Activated CD4-positive, alpha-beta T cell treated with anti-CD3 and anti-CD28 coated beads, Interleukin-2, amount 10 ng/mL, durations not matched to agents 7 days and 5 days (primary cell): Measurements from ENCODE around the gene DYNC1I2. TPM values are rescaled to one million over a fixed set of nuclear protein-coding genes. Genes with fewer than 3 reads are reported as not detected.
"Not testable (repeated sequence)": the region's sequence is repeated elsewhere in the genome, so short reads cannot be mapped to it uniquely, and the experiment has no call there.

Experiments used
- CTCF ChIA-PET: fragments of 350-600 bp; sonication (Branson Sonifier 250); formaldehyde crosslinking; loops from one replicate; lab custom pipeline; 2021; ENCODE audit warnings: antibody characterized with exemption; lab: Charles Lee
- POLR2A ChIA-PET: fragments of 350-600 bp; sonication (Branson Sonifier 250); formaldehyde crosslinking; loops from one replicate; lab custom pipeline; 2021; ENCODE audit warnings: antibody characterized with exemption; lab: Charles Lee
- DNase-seq: peaks from one replicate; pipeline ENCODE4 v3.0.0-alpha.2; 2020
- H3K27ac Mint-ChIP-seq: one replicate; pipeline ENCODE4 v1.8.0; 2021; ENCODE audit warnings: mild to moderate bottlenecking, moderate library complexity, mixed read lengths
- H3K27me3 Mint-ChIP-seq: one replicate; pipeline ENCODE4 v1.8.0; 2021; ENCODE audit warnings: mixed read lengths
- H3K36me3 Mint-ChIP-seq: one replicate; pipeline ENCODE4 v1.8.0; 2021; ENCODE audit warnings: low read depth, mixed read lengths
- H3K4me1 Mint-ChIP-seq: one replicate; pipeline ENCODE4 v1.8.0; 2021; ENCODE audit warnings: mixed read lengths
- H3K4me3 Mint-ChIP-seq: one replicate; pipeline ENCODE4 v1.8.0; 2021; ENCODE audit warnings: mild to moderate bottlenecking, moderate library complexity, mixed read lengths
- H3K9me3 Mint-ChIP-seq: one replicate; pipeline ENCODE4 v1.8.0; 2021; ENCODE audit warnings: mixed read lengths
- total RNA-seq, 2 experiments: library from RNA; stranded (reverse); gene quantifications; one replicate each; pipeline ENCODE4 v1.2.3, GENCODE V29; 2021

DYNC1I2 gene
- total RNA-seq, 2 experiments from 2014 or later = 49.5 to 52.5 TPM

DNA sequence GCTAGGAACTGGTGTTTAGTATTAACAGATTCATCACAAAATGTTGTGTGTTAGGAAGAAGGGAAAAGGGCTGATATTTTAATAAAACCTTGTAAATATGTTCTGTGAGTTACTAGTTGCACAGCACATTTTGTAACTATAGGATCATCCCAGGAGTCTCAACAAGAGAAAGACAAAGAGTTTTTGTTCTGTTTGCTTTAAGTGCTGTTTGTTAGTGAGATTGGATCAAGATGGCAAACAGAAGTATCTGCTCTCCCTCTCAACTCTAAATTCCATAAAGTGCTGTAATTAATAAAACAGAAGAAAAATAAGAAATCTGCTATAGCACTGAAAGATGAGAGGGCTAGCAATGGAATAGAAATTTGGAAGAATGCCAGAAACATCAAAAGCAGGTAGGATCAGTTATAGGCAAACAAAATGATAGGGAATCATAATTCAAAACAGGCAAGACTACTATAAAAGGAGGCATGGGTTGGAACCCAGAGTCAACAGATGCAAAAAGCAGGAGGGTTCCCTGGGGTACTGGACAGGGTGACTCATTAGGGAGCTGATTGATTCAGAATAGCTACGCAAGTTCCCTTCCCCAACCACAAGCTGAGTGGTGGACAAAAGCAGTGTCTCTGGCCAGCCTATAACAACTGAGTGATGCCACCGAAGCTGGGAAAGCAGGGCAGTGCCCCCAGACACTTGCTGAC, 75.8 kb downstream of the DYNC1I2 start:
- peaks cover 53% of the 10 kb centered on the region for H3K36me3 Mint-ChIP-seq
- no peak overlapping the region for H3K27ac Mint-ChIP-seq
- H3K4me3 Mint-ChIP-seq = no peak overlapping the region
- DNase-seq = no peak
- ChIA-PET CTCF (interaction anchor here (0.5 kb wide), 1 partner anchor 363 kb away, joined by 3 read pairs; no protein-coding TSS in a partner anchor), POLR2A (no interaction called here)
- no peaks in the 10 kb centered on the region for H3K4me1 Mint-ChIP-seq
- no peaks in the 10 kb centered on the region for H3K27me3 Mint-ChIP-seq
- peaks cover 11% of the 10 kb centered on the region for H3K9me3 Mint-ChIP-seq

DNA sequence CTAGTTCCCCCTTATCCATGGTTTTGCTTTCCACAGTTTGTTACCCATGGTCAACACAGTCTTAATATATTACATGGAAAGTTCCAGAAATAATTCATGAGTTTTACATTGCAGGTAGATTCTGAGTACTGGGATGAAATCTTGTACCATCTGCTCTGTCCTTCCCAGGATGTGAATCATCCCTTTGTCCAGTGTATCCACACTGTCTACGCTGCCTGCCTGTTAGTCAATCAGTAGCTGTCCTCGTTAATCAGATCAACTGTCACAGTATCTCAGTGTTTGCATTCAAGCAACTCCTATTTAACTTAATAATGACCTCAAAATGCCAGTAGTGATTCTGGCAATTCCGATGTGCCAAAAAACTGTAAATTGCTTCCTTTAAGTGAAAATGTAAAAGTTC, 76.3 kb downstream of the DYNC1I2 start:
- peaks cover 47% of the 10 kb centered on the region for H3K36me3 Mint-ChIP-seq
- ChIA-PET POLR2A (no interaction called here), CTCF (interaction anchor here (0.5 kb wide), 1 partner anchor 363 kb away, joined by 3 read pairs; no protein-coding TSS in a partner anchor)
- H3K27ac Mint-ChIP-seq = no peak overlapping the region
- H3K4me3 Mint-ChIP-seq = no peak overlapping the region
- H3K4me1 Mint-ChIP-seq = no peaks in the 10 kb centered on the region
- no peaks in the 10 kb centered on the region for H3K27me3 Mint-ChIP-seq
- DNase-seq = no peak
- peaks cover 6% of the 10 kb centered on the region for H3K9me3 Mint-ChIP-seq

DNA sequence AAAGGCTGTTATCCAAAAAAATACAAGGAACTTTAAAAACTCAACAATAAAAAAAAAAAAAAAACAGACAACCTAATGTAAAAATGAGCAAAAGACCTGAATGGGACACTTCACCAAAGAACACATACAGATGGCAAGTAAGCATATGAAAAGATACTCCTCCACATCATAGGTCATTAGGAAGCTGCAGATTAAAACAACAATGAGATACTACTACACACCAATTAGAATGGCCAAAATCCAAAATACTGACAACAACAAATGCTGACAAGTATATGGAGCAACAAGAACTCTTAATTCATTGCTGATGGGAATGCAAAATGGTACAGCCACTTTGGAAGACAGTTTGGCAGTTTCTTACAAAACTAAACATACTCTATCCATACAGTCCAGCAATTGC, 84.2 kb downstream of the DYNC1I2 start:
- no peaks in the 10 kb centered on the region for H3K27me3 Mint-ChIP-seq
- H3K9me3 Mint-ChIP-seq = peaks cover 11% of the 10 kb centered on the region
- peaks cover 23% of the 10 kb centered on the region for H3K36me3 Mint-ChIP-seq
- POLR2A ChIA-PET = no interaction called here
- no peaks in the 10 kb centered on the region for H3K4me1 Mint-ChIP-seq
- CTCF ChIA-PET = interaction anchor here (1.6 kb wide), 1 partner anchor 15 kb away, joined by 5 read pairs; no protein-coding TSS in a partner anchor
- H3K27ac Mint-ChIP-seq = no peak overlapping the region
- DNase-seq = no peak
- no peak overlapping the region for H3K4me3 Mint-ChIP-seq

DNA sequence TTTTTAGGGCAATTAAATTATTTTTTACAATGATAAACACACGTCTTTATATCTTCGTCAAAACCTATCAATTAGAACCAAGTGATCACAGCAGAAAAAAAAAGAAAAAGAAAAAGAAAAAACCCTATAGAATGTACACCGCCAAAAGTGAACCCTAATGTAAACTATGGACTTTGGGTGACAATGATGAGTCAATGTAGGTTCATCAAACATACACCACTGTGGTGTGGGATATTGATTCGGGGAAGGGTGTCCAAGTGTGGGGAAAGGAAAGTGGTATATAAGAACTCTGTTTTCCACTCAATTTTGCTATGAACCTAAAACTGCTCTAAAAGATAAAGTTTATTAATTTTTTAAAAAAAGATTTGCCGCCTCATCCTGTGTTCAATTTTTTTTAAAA, 85.1 kb downstream of the DYNC1I2 start:
- Mint-ChIP-seq H3K9me3 (peaks cover 11% of the 10 kb centered on the region), H3K27ac (no peak overlapping the region), H3K27me3 (no peaks in the 10 kb centered on the region), H3K4me1 (no peaks in the 10 kb centered on the region), H3K36me3 (peaks cover 20% of the 10 kb centered on the region), H3K4me3 (no peak overlapping the region)
- CTCF ChIA-PET = no interaction called here
- POLR2A ChIA-PET = no interaction called here
- DNase-seq = no peak

DNA sequence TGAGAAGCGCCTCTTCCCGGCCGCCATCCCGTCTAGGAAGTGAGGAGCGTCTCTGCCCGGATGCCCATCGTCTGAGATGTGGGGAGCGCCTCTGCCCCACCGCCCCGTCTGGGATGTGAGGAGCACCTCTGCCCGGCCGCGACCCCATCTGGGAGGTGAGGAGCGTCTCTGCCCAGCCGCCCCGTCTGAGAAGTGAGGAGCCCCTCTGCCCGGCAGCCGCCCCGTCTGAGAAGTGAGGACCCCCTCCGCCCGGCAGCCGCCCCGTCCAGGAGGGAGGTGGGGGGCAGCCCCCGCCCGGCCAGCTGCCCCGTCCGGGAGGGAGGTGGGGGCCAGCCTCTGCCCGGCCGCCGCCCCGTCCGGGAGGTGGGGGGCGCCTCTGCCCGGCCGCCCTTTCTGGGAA, 87.3 kb downstream of the DYNC1I2 start:
- H3K4me3 Mint-ChIP-seq, DNase-seq, H3K27ac Mint-ChIP-seq, H3K4me1 Mint-ChIP-seq, POLR2A ChIA-PET, H3K27me3 Mint-ChIP-seq, CTCF ChIA-PET: not testable (repeated sequence)
- peaks cover 18% of the 10 kb centered on the region for H3K9me3 Mint-ChIP-seq
- H3K36me3 Mint-ChIP-seq = peaks cover 22% of the 10 kb centered on the region

DNA sequence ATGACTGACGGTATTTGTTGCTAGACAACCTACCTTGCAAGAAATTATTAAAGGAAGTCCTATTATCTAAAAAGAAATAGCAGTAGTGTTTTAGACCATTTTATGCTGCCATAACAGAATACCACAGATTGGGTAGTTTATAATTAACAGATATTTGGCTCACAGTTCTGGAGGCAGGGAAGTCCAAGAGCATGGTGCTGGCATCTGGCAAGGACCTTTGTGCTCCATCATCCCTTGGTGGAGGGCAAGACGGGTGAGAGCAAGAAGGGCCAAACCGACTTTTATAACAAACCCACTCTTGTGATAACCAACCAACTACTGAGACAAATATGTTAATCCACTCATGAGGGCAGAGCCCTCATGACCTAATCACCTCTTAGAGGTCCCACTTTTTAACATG, 91.2 kb downstream of the DYNC1I2 start:
- ChIA-PET CTCF (interaction anchor here (0.7 kb wide), 2 partner anchors 165 to 326 kb away, joined by 3 read pairs; no protein-coding TSS in a partner anchor), POLR2A (no interaction called here)
- Mint-ChIP-seq H3K9me3 (peaks cover 15% of the 10 kb centered on the region), H3K4me1 (no peaks in the 10 kb centered on the region), H3K27me3 (no peaks in the 10 kb centered on the region), H3K27ac (no peak overlapping the region), H3K4me3 (no peak overlapping the region), H3K36me3 (peaks cover 30% of the 10 kb centered on the region)
- DNase-seq = no peak

DNA sequence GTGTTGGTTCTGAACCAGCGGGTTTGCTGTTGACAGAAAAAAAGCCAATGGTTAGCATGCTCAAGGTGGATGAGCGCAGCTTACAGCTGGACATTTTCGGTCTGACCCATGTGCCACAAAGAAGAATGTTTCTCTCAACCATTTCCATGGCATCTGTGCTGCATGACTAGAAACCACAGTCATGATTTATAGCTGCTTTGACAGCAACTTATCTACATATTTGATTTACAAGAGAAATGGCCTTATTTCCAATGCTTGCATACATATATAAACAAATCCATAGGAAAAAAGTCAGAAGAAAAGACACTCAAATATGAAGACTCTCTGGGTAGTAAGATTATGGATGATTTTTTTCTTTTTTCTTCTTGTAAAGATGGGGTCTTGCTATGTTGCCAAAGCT, 98.2 kb downstream of the DYNC1I2 start:
- H3K27ac Mint-ChIP-seq = no peak overlapping the region
- H3K27me3 Mint-ChIP-seq = no peaks in the 10 kb centered on the region
- H3K36me3 Mint-ChIP-seq = peaks cover 54% of the 10 kb centered on the region
- H3K9me3 Mint-ChIP-seq = peaks cover 3% of the 10 kb centered on the region
- H3K4me1 Mint-ChIP-seq = no peaks in the 10 kb centered on the region
- DNase-seq = no peak
- ChIA-PET POLR2A (no interaction called here), CTCF (interaction anchor here (0.6 kb wide), 1 partner anchor 151 kb away, joined by 3 read pairs; no protein-coding TSS in a partner anchor)
- H3K4me3 Mint-ChIP-seq = no peak overlapping the region

DNA sequence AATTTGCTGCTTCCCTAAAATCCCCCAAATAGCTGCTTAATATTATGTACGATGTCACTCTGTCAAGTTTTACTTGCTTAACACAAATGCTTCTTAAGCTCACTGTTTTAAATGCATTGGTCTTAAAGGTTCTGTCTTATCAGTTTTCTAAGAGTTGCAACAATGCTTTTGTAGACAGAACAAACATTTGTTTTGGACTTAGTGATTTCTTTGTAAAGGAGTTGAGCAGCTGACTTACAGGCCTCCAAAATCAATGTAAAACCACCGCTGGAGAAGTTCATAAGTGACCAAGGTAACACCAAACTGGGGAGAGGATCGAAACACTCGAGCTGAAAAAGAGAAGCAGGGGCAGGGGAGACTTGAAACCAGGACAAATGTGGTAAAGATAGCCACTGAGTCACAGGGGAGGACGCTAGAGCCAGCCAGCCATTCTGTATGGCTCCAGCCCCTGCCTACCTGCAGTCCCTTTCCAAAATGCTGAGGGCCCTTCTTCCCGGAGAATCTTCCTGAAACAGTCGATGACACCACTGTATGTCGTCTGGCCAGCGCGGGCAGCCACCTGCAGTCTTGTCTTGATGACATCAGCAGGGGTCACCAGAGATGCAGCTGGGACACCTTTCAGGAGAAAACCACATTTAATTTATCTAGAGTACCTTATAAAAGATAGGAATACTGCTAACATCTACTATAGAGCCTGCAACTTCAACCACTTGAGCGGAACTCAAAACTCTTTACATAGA, 100.2 kb downstream of the DYNC1I2 start:
- CTCF ChIA-PET = interaction anchor here (0.6 to 1.5 kb wide), 2 partner anchors 16 to 952 kb away, joined by 4 to 5 read pairs; no protein-coding TSS in a partner anchor
- DNase-seq = no peak
- POLR2A ChIA-PET = no interaction called here
- Mint-ChIP-seq H3K36me3 (peaks cover 58% of the 10 kb centered on the region), H3K4me1 (no peaks in the 10 kb centered on the region), H3K9me3 (peaks cover 3% of the 10 kb centered on the region), H3K27ac (no peak overlapping the region), H3K4me3 (no peak overlapping the region), H3K27me3 (no peaks in the 10 kb centered on the region)

DNA sequence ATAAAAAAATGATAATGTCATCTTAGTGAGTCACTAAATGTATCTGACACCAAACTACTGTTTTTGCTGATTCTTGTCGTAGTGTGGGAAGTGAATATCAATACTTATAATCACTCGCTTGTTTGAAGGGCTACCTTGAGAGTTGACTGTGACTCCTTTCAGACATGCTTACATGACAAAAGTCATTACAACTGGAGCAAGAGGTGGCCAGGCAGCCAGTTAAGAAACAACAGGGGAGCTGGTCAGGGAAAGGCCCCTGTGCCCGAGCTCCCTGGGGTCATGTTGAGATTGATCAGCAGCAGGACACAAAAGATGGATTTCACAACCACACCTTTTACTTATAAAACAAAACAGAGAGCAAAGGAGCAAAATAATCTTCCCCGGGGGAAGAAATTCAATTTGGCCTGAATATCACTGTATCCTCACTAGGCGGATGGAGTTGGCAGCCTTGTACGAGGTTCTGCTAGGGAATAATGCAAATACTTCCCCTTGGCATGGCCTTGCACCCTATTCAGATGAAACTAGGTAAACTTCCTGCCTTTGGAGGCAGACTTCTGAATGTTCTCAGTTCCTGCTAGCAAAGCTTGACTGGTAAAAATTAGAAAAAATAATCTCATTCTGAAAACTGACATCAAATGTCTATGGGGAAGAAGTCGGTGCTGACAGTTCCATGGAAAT, 101.2 kb downstream of the DYNC1I2 start:
- DNase-seq = no peak
- ChIA-PET POLR2A (no interaction called here), CTCF (no interaction called here)
- Mint-ChIP-seq H3K27me3 (no peaks in the 10 kb centered on the region), H3K27ac (peak overlapping the region; percentile 52), H3K4me1 (no peaks in the 10 kb centered on the region), H3K4me3 (no peak overlapping the region), H3K36me3 (peaks cover 55% of the 10 kb centered on the region), H3K9me3 (no peaks in the 10 kb centered on the region)

DNA sequence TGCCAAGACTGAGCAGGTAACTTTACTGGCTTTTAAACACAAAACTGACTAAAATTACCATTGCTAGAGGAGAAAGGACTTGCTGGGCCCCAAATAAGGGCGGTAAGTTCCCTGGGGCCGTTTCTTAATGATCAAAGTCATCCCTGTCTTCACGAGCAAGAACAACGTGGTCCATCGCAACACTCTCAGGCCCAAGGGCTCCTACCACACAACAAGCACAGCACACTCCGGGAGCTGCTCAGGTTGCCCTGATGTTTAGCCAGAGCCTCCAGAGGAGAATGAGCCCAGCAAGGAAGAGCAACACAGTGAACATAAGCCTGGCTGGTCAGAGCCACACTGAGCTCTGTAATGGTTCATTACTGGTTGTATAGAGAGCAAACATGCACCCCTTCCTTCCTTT, 102.7 kb downstream of the DYNC1I2 start:
- Mint-ChIP-seq H3K9me3 (no peaks in the 10 kb centered on the region), H3K4me1 (peaks cover 5% of the 10 kb centered on the region), H3K27ac (no peak overlapping the region), H3K4me3 (no peak overlapping the region), H3K36me3 (peaks cover 48% of the 10 kb centered on the region), H3K27me3 (no peaks in the 10 kb centered on the region)
- no peak for DNase-seq
- POLR2A ChIA-PET = interaction anchor here (0.7 kb wide), 1 partner anchor 911 kb away, joined by 3 read pairs; no protein-coding TSS in a partner anchor
- CTCF ChIA-PET = no interaction called here

DNA sequence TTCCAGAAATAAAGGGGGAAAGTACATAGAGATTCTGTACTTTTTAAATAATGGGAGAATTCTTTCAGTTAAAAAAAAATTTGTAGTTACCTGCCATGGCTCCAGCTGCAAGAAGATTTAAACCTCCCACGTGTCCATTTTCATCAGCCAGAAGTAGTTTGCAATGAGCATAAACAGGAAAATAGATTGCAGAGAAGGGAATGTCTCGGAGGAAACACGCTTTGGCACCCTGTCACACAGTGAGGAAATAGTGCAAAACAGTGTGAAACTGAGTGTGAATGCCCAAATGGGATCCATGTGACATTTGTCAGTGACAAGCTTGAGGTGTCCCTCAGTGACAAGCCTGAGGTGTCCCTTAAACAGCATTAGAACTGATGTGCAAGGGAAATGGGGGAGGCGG, 104.1 kb downstream of the DYNC1I2 start:
- POLR2A ChIA-PET = no interaction called here
- Mint-ChIP-seq H3K4me3 (no peak overlapping the region), H3K36me3 (peaks cover 40% of the 10 kb centered on the region), H3K27ac (no peak overlapping the region), H3K27me3 (no peaks in the 10 kb centered on the region), H3K9me3 (no peaks in the 10 kb centered on the region), H3K4me1 (peaks cover 8% of the 10 kb centered on the region)
- CTCF ChIA-PET = interaction anchor here (0.5 to 0.6 kb wide), 2 partner anchors 707 to 1970 kb away, joined by 3 read pairs; no protein-coding TSS in a partner anchor
- DNase-seq = no peak

DNA sequence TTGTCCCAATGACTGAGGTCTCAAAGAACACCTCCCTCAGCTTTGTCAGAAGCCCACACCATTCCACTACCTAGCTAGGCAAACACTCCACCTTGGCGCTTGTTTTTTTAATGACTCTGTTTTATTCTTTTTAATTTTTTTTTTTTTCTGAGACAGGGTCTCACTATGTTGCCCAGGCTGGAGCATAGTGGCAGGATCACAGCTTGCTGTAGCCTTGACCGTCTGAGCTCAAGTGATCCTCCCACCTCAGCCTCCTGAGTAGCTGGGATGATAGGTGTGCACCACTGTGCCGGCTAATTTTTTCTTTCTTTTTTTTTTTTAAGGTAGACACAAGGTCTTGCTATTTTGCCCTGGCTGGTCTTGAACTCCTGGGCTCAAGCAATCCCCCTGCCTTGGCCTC, 104.9 kb downstream of the DYNC1I2 start:
- H3K4me3 Mint-ChIP-seq = no peak overlapping the region
- H3K4me1 Mint-ChIP-seq = peaks cover 8% of the 10 kb centered on the region
- H3K27me3 Mint-ChIP-seq = no peaks in the 10 kb centered on the region
- H3K36me3 Mint-ChIP-seq = peaks cover 32% of the 10 kb centered on the region
- no peak for DNase-seq
- no peaks in the 10 kb centered on the region for H3K9me3 Mint-ChIP-seq
- CTCF ChIA-PET = interaction anchor here (0.6 kb wide), 1 partner anchor 706 kb away, joined by 3 read pairs; no protein-coding TSS in a partner anchor
- H3K27ac Mint-ChIP-seq = no peak overlapping the region
- POLR2A ChIA-PET = no interaction called here
